ENCODE data around the gene RSL24D1. TPM values are rescaled to one million over a fixed set of nuclear protein-coding genes. Genes with fewer than 3 reads are reported as not detected.

RSL24D1 gene
- polyA plus RNA-seq, 1 experiment: 119 TPM

- Histone ChIP-seq H3K9me3 (ENCODE audit: control insufficient read depth, insufficient read depth, low read length) (no peaks in the 10 kb centered on the region), H3K27ac (ENCODE audit: low read depth, low read length) (no peak overlapping the region), H3K4me3 (ENCODE audit: low read depth, low read length) (no peak overlapping the region), H3K27me3 (ENCODE audit: control insufficient read depth, insufficient read depth, low read length) (no peaks in the 10 kb centered on the region)
- TF ChIP-seq, protein P1, sequence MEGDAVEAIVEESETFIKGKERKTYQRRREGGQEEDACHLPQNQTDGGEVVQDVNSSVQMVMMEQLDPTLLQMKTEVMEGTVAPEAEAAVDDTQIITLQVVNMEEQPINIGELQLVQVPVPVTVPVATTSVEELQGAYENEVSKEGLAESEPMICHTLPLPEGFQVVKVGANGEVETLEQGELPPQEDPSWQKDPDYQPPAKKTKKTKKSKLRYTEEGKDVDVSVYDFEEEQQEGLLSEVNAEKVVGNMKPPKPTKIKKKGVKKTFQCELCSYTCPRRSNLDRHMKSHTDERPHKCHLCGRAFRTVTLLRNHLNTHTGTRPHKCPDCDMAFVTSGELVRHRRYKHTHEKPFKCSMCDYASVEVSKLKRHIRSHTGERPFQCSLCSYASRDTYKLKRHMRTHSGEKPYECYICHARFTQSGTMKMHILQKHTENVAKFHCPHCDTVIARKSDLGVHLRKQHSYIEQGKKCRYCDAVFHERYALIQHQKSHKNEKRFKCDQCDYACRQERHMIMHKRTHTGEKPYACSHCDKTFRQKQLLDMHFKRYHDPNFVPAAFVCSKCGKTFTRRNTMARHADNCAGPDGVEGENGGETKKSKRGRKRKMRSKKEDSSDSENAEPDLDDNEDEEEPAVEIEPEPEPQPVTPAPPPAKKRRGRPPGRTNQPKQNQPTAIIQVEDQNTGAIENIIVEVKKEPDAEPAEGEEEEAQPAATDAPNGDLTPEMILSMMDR (IDR thresholded peaks at IDR 0.05; ENCODE audit: low read depth, low read length): no peak
- POLR2A ChIA-PET: no interaction called here
- CTCF ChIA-PET: interaction anchor here (1.0 to 1.3 kb wide), 2 partner anchors 9 to 13 kb away, joined by 4 read pairs; no protein-coding TSS in a partner anchor
- no peak for DNase-seq (ENCODE audit: low read depth, low spot score)
Measured at GRCh38 chr15:55230051-55230670, 33.4 kb upstream of the RSL24D1 start.

DNA sequence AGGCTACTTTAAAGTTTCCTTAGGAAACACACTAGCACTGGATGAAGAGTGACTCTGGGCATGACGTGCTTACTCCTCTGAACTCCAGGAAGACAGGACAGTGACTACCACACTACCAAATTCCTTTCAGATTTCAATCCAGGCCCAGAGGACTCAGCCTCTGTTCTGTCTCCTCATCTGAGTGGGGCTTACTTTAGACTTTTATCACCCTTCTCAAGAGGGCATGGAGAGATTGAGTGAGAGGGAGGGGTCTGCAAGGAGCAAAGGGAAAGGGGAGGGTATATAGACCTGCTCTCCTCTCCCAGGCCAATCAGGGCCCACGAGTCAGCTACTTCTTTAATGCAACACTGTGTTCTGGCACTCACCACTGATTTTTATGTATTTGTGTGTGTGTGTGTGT, 29.4 kb upstream of the RSL24D1 start:
- no peaks in the 10 kb centered on the region for H3K27me3 ChIP-seq (ENCODE audit: control insufficient read depth, insufficient read depth, low read length)
- no peak overlapping the region for H3K27ac ChIP-seq (ENCODE audit: low read depth, low read length)
- no peaks in the 10 kb centered on the region for H3K9me3 ChIP-seq (ENCODE audit: control insufficient read depth, insufficient read depth, low read length)
- DNase-seq (ENCODE audit: low read depth, low spot score): no peak
- no peak overlapping the region for H3K4me3 ChIP-seq (ENCODE audit: low read depth, low read length)
- CTCF ChIA-PET: interaction anchor here (1.0 kb wide), 1 partner anchor 9 kb away, joined by 4 read pairs; no protein-coding TSS in a partner anchor
- TF ChIP-seq, protein P1 (IDR thresholded peaks at IDR 0.05; ENCODE audit: low read depth, low read length): no peak
- POLR2A ChIA-PET: interaction anchor here (0.6 kb wide), 1 partner anchor 126 kb away, joined by 3 read pairs; no protein-coding TSS in a partner anchor

GRCh38 chr15:55224892-55225291, 28.2 kb upstream of the RSL24D1 start:
- TF ChIP-seq, protein P1 (IDR thresholded peaks at IDR 0.05; ENCODE audit: low read depth, low read length): no peak
- CTCF ChIA-PET: interaction anchor here (1.1 kb wide), 1 partner anchor 66 kb away, joined by 3 read pairs; no protein-coding TSS in a partner anchor
- no peak for DNase-seq (ENCODE audit: low read depth, low spot score)
- no peak overlapping the region for H3K4me3 ChIP-seq (ENCODE audit: low read depth, low read length)
- no peaks in the 10 kb centered on the region for H3K27me3 ChIP-seq (ENCODE audit: control insufficient read depth, insufficient read depth, low read length)
- POLR2A ChIA-PET: no interaction called here
- H3K27ac ChIP-seq (ENCODE audit: low read depth, low read length): no peak overlapping the region
- H3K9me3 ChIP-seq (ENCODE audit: control insufficient read depth, insufficient read depth, low read length): no peaks in the 10 kb centered on the region

- TF ChIP-seq, protein P1 (IDR thresholded peaks at IDR 0.05; ENCODE audit: low read depth, low read length): no peak
- no peak for DNase-seq (ENCODE audit: low read depth, low spot score)
- ChIA-PET CTCF (interaction anchor here (2.5 kb wide), 1 partner anchor 217 kb away, joined by 13 read pairs; no protein-coding TSS in a partner anchor), POLR2A (interaction anchor here (0.6 kb wide), 1 partner anchor 65 kb away, joined by 7 read pairs; no protein-coding TSS in a partner anchor)
- Histone ChIP-seq H3K9me3 (ENCODE audit: control insufficient read depth, insufficient read depth, low read length) (no peaks in the 10 kb centered on the region), H3K27ac (ENCODE audit: low read depth, low read length) (no peak overlapping the region), H3K4me3 (ENCODE audit: low read depth, low read length) (no peak overlapping the region), H3K27me3 (ENCODE audit: control insufficient read depth, insufficient read depth, low read length) (no peaks in the 10 kb centered on the region)
Measured at GRCh38 chr15:55222588-55222987, 25.8 kb upstream of the RSL24D1 start.

Data from AG04450 (cell line).